Measurements from ENCODE around the gene GLI2. TPM values are rescaled to one million over a fixed set of nuclear protein-coding genes. Genes with fewer than 3 reads are reported as not detected.

GLI2 gene
- polyA plus RNA-seq, 4 donors = 10.1 to 17.0 (median 11.5) TPM

DNA sequence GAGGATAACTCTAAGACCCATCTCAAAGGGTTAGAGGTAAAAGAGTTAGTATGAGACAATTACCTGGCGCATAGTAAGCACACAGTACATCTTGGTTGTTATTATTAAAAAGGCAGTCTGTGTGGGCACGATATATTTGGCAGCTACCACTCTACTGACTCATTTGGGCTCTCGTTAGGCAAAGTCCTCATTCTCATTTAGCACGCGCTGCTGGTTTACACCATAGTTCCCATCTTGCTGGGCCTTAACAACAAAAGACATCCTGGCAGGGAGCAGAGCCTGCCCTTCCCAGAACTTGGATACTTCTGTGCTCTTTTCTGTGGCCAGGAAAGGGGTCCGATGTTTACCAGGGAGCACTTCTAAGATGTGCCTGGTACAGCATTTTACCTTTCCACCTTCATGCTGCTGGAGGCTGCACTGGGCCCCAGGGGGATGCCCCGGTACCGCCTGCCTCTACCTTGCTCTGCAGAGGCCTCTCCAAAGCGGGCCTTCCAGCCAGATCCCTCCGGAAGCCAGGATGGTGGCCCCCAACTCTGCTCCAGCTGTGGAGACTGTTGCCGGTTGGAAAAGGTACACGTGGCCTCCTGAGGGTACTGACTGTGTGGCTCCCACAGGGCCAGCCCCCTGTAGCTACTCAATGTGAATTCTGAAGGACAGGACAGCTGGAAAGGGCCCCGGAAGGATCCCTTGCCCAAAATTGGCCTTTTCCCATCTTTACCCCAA lies 15.0 kb downstream of the GLI2 start:
- no peak for DNase-seq (ENCODE audit: low read depth in 4 of 4, low spot score in 2 of 4)

DNA sequence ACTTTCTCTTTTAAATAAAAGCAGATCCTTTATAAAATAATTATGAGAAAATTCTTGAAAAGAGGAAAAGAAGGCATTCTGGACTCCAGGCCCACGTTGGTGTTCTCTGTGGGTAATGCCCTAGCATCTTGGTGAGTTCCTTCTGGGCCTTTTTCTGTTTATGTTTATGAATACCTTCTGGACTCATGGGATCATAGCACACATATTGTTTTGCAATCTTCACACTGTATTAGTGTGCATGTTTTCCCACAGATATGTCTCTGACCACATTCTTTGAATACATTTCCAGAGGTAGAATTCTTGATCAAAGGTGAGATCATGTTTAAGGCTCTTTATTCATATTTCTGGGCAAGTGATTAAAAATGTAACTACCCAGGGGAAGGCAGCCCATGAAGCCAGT lies 15.9 kb downstream of the GLI2 start:
- DNase-seq (ENCODE audit: low read depth in 4 of 4, low spot score in 2 of 4) = no peak

DNA sequence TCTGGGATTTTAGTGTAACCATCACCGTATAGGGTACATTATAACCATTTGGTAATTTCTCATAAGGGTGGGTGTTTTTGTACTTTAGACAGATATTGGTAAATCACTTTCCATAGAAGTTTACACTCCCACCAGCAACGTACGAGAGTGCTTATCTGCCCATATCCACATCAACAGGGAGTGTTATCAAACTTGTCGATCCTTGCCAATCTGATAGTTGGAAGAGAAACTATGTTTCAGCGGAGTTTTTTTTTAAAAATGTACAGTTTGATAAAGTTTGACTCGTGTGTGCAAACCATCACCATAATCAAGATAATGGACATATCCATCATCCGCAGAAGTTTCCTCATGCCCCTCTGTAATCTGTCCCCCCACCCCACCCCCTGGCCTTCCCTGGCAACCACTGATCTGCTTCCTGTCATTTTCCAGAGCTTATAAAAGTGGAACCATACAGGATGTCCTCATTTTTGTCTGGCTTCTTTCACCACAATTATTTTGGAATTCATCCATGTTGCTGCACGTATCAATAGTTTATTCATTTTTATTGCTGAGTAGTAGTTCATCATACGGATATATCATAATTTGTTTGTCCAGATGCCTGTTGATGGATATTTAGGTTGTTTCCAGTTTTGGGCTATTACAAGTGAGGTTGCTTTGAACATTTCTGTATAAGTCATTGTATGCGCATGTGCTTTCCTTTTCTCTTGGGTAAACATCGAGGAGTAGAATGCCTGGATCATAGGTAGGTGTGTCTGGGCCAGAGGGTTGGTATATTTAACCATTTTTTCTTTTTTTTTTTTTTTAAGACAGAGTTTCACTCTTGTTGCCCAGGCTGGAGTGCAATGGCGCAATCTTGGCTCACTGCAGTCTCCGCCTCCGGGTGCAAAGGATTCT lies 18.6 kb downstream of the GLI2 start:
- no peak for DNase-seq (ENCODE audit: low read depth in 4 of 4, low spot score in 2 of 4)

DNA sequence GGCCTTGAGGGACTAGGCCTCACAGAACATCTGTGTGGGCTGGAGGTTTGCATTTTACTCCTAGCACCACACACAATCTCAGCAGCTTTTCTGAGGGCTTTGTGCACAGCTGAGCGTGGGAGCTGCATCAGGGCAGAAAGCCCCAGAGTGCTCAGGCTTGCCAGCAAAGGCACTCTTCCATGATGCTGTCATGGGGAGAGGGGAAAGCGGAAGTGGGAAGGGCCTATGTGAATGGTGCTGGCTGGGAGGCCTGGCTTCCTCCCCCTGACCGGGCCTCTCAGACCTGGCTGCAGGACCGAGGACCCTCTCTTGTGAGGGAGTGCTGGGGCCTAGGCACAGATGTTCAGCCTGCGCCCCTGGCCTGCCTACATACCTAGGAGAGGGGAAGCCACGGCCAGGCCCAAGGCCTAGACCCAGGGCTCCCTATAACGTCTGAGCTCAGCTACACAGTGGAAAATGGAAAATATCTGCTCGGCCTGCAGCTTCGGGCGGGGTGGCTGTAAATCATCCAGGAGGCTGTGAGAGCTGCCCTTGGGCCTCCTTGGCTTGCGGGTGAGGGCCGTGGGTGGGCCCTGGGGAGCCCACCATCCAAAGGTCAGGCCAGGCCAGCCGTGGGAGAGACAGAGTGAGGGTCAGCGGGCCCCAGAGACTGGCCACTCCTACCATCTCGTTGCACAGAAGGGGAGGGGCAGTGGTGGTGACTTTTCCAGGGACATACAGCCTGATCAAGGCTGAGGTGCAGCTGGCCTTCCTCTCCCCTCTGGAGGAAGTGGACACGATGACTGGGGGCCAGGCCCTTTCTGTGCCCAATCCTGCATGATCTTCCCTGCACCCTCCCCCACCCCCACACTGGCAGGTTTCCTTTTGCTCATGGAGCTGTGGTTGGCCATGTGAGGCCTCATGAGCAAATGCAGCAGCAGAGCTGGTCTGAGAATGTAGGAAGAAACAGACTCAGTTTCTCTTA lies 22.8 kb downstream of the GLI2 start:
- DNase-seq (ENCODE audit: low read depth in 4 of 4, low spot score in 2 of 4) = peak in 1 of 4 donors; percentile 76

DNA sequence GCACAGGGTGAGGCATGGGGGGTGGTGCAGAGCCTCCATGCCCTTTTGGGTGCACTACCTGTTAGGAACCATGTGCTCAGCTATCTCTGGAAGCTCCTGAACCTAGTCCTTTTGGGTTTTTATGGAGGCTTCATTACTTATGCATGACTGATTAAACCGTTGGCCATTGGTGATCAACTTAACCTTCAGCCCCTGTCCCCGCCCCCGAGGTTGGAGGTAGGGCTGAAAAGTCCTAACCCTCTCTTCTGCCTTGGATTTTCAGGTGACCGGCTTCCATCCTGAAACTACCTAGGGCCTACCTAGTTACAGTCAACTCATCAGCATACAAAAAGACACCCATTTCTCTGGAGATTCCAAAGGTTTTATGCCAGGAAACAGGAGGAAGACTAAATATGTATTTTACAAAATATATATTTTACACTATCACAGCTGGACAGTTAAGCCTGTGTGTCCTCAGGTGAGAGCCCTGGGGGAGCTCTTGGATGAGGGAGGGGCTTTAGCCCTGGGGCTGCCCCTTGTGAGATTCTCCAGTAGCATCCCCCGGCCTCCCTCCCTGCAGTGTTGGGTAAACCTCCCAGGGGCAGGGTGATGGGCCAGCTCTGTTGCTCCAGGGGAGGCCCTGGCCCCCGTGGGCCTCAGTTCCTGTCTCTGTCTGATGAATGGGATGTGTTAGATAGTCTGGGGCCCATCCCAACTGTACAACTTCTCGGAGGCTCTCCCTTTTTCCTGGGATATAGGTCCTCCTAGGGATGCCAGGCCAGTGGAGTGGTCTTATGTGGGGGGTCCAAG lies 24.1 kb downstream of the GLI2 start:
- no peak for DNase-seq (ENCODE audit: low read depth in 4 of 4, low spot score in 2 of 4)

DNA sequence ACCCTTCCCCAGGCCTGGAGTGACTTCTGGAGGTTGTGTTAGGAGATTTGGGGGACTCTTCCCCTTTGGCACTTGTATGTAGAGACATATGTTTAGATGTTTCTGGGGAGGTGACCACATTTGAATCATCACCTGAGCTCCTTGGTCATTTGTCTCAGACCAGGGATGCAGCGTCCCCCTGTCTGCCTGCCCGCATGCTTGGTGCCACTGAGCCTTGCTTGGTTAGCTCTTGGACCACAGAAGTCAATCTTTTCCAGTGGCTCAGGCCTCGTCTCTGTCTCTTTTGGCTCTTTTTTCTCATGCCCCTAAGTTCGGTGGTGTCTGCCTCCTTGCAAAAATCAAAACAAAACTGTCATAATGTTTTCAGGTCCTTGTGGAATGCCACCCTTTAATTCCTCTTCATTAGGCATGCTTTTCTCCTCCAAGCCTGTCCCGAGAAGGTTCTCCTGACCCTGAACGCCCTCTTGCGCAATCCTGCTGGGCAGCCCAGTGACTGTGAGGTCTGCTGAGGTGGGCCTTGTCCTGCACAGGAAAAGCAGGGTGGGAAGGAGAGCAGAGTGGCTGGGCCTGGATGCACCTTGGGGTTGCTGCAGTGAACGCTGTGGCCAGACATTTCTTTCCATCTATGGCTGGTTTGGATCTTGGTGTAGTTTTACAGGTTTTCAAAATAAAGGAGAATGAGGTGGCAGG lies 24.9 kb downstream of the GLI2 start:
- DNase-seq (ENCODE audit: low read depth in 4 of 4, low spot score in 2 of 4) = no peak

DNA sequence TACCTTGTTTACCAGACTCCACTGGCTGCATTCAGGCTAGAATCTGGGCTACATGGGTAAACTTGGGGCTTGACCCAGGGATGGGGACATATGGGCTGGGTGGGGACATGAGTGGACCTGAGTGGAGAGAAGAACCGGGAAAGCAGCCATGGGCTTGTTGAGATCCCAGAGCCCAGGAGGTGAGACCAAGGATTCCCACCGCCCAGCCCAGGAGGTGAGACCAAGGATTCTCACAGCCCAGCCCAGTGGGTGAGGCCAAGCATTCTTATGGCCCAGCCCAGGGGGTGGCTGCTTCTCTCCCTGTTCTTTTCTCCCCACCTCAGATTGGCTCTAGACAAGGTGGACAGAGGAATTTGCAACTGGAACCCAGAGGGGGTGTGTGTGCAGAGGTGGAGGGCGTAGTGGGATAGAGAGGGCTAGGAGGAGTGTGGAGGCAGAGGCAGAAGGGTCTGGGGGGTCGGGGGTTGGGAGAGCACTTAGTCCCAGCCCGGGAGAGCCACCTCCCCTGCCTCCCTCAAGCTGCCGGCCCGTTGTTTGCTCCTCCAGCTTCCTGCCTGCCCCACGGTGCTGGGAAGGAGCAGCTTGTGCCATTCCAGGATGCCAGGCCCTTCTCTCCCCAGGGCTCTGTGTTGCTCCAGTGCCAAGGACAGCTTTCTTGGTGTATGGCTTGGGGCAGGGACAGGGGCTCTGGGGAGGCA lies 25.6 kb downstream of the GLI2 start:
- no peak for DNase-seq (ENCODE audit: low read depth in 4 of 4, low spot score in 2 of 4)

DNA sequence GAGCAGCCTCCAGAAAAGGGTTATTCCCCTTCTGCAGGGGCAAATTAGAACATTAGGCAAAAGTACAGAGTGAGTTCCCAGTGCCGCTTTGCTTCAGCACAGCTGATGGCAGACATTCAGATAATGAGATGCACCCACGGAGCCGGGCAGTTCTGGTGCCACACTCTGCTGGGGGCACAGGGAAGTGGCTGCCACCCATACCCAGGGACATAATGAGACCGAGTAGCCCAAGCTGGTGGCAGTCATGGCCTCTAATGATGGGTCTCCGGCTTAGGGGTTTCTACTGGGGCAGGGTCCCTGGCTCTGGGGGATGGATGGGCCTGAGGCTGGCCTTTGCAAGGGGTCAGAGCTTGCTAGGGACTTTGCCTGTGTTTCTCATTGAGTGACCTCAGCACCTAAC lies 26.2 kb downstream of the GLI2 start:
- DNase-seq (ENCODE audit: low read depth in 4 of 4, low spot score in 2 of 4) = no peak

DNA sequence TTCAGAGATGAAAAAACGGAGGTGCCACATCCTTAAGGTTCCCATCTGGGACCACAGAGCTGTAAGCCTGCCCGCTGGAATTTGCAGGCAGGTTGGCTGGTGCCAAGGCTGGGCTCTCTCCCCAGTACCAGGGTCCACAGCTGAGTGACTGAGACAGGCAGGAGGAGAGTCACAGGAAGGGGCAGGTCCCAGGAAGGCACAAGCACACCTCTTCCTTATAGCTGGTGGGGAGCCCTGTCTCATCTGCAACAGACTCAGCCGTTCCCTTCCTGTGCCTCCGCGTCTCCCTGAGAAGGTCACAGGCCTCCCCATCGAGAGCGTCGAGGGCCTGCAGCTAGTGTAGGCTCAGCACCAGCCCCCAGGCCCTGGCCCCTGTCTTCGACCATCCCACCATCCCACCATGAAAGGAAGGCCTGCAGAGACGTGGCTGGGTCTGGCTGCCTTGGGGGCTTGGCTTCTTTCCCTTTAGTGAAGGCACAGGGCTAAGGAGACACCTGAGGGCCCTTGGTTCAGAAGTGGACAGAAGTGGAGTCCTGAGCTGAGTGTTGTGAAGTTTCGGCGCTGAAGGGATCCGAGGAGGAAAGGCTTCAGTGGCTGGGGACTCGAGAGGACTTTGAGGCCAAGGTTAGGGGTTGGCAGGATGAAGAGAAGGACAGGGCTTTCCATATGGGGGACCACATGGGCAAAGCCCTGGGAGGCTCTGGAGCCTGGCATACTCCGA lies 26.8 kb downstream of the GLI2 start:
- no peak for DNase-seq (ENCODE audit: low read depth in 4 of 4, low spot score in 2 of 4)

DNA sequence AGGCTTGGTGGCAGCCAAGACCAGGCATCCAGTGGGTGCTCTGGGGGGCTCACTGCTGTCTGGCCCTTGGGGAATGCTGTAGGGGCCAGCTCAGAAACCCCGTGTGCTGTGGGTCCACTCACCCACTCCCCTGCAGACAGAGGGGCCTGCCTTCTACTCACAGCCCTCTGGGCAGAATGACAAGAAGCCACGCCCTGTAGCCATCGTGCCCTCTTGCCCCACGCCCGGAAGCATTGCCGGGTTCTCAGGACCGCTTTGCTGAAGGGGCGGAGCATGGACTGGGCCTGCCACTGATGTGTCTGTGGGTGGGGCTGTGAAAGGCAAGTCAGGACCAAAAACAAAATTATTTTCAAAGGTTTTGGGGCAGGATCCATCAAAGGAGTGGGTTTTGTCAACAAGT lies 27.8 kb downstream of the GLI2 start:
- DNase-seq (ENCODE audit: low read depth in 4 of 4, low spot score in 2 of 4) = no peak

DNA sequence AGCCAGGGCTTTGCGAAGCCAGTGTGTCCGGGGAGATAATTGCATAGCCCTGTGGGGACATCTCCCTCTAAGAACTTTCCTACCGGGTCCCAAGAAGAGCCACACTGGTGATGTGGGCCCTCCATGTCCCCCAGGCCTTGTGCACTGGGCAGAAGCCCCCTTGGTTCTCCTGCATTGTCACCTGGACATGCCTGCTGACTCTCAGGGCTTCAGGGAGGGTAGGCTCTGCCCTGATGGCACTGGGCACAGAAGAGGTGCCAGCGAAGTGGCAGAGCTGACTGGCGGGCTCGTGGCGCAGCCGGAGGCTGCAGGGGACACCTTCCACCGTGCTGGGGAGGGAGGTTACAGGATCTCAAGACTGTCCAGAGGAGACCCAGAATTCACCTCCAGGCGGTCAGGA lies 28.3 kb downstream of the GLI2 start:
- no peak for DNase-seq (ENCODE audit: low read depth in 4 of 4, low spot score in 2 of 4)

DNA sequence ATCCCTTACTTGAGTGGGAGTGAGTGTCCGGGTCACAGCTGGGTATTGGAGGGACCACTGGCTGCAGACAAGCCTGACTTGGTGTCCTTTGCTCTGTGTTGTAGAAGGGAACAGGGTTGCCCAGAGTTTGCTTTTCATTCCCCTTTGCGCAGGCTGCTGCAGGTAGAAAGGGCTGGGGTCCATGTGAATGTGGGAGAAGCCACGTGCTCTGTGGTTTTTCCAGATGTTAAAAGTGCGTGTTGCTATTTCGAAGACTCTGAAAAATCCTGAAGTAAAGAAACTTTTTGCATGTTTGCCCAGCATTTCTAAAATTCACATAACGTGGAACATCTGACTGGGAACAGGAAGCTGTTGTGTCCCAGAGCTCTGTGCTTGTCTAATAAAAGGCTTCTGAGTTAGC lies 28.8 kb downstream of the GLI2 start:
- DNase-seq (ENCODE audit: low read depth in 4 of 4, low spot score in 2 of 4) = no peak

DNA sequence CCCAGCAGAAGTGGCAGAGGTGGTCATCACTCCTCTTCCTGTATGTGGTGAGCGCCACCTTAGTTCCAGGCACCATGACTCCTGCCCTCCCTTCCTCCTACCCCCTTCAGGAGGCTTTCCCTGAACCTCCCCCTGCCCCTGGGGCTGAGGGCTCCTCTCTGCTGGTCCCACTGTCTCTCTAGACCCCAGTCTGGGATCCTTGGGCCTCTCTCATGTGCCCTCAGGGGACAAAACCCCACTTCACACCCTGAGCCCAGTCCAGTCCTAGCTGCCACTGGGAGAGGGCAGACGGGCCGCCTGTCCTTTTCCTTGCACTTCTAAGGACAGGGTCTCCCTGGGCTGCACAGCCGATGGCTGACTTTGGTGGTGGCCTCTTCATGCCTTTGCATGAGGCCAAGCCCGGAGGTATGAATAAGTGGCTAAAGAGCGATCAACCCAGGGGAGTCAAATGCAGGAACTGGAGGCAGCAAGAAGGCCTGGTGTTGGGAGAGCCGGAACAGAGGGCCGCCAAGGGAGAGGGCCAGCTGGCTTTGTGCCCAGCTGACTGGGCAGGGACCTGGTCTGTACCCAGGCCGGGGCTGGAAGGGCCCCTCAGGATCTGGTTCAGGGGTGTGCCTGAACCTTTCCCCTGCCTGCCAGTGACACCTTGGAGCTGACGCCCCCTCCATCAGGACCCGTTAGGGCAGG lies 29.5 kb downstream of the GLI2 start:
- DNase-seq (ENCODE audit: low read depth in 4 of 4, low spot score in 2 of 4) = no peak

DNA sequence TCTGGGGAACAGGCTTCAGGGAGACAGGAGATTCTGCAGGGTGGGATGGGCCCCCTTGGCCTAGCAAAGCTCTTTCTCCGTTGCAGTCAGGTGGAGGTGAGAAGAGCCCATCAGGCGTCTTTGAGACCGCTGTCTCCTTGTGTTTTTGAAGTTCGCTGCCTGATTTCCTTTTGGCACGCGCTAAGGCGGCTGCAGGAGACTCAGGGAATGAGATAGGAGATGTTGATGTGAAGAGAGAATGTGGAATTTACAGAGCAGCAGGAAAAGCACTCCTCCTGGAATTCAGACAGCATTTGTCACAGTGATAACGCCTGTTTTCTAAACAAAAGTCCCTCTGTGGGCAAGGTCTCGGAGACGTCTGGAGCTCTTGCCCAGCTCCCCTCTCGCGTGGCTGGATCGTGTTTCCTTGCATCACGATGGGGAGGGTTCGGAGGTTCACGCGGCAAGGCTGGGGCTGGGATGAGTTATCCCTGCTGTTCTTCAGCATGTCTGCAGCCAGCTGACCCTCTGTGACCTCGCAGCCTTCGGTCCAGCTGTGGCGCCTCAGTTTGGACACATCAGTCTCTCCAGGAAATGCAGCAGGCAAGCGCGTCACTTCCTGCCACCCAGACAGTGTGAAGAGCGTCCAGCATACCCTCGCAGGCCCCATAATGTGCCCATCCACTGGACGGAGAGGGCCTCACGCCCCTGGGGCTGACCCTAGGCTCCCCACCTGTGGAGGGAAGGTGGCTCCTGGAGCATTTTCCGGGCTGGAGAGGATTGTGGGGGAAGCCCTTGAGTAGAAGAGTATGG lies 30.2 kb downstream of the GLI2 start:
- peak; percentile 66 to 85 (median 78) for DNase-seq (ENCODE audit: low read depth in 4 of 4, low spot score in 2 of 4)

DNA sequence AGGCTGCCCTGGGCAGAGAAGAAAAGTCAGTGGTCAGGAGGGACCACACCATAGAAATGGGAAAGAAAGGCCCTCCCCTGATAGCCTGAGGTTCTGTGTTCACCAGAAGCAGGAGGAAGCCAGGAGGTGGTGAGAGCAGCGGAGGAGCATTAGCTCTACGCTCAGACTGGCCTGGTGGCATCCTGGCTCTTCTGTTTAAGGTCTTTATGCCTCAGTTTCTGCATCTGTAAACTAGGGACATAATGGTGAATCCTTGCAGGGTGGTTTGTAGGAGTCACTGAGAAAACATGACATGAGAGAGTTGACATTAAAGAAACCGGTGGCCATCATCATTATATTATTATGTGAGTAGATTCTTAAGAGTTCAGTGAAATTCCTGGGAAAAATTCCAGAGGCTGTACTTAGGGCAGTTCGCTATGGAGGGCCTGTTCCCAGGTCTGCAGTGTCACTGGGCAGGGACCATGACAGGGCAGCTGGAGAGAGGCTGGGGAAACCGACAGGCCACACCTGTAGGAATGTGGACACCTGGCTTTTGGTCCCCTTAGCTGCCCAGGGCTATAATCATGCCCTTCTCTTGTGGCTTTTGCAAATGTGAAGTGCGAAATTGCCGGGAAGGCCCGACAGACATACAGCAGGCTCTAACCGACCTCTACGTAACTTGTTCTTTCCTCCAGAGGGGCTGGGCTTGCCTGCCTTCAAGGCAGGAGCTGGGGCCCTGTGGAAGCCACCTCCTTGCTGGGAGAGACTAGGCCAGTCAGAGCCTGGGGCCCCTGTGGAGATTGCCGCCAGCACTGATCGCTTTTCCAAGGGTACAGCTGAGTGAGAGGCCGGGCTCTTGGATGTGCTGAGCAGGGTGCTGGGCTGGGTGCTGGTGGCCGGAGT lies 31.0 kb downstream of the GLI2 start:
- DNase-seq (ENCODE audit: low read depth in 4 of 4, low spot score in 2 of 4) = no peak

DNA sequence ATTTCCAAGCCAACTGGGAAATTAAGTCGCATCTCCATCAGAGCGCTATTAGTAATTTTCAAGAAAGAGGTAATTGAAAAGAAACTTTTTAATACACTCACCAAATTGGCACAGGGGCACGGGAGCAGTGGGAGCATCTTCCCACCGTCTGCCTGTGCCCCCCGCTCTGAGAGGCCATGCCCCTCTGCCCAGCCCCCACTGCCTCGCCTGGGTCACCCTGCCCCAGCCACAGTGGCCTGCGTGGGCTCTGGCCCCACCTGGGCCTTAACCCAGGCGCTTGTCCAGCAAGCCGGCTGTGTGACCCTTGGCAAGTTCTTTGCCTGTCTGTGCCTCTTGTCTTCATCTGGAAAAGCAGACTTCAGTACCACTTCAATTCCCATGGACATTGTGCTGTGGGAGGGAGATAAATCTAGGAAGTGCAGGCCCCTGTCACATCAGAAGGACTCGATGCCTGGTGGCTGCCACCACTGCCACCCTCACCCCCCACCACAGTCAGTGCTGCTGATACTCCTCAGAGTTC lies 31.9 kb downstream of the GLI2 start:
- DNase-seq (ENCODE audit: low read depth in 4 of 4, low spot score in 2 of 4) = no peak

Measured in left renal cortex interstitium (tissue), 4 donors.